Keratinocyte (primary cell): Measurements from ENCODE around the gene STMN3.

Experiments used
- EZH2 ChIP-seq: IDR thresholded peaks from one replicate; pipeline ENCODE4 v1.6.1; 2012; ENCODE audit warnings: inconsistent platforms, mild to moderate bottlenecking, low read length, moderate library complexity
- TF ChIP-seq, protein P1 (sequence below), 3 experiments: IDR thresholded peaks in 1 of 3; conservative IDR thresholded peaks in 1 of 3; optimal IDR thresholded peaks in 1 of 3; 2 replicates in 2 of 3; 3 replicates in 1 of 3; pipeline versions ENCODE3 to v1.5.1; 2011; ENCODE audit warnings: low read length in 3 of 3, mild to moderate bottlenecking in 3 of 3, moderate library complexity in 2 of 3, control low read depth in 1 of 3, inconsistent platforms in 1 of 3; ENCODE audit not compliant: insufficient read depth in 2 of 3; ENCODE audit errors: extremely low read depth in 1 of 3

DNA sequence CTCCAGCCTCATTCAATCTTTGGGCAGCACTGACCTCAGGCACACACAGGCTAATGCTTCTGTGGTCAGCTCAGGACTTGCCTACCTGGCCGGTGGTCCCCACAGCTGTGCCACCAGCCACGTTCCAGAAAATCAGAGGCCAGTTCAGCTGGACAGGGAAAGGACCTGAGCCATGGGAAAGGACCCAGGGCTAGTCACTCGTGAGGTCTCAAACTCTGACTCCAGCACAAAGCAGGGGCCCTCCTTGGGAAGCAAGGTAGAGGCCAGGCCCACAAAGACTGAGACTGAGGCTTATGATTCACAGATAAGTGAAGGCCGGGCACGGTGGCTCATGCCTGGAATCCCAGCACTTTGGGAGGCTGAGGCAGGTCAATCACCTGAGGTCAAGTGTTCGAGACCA is 56.8 kb downstream of the STMN3 start:
- TF ChIP-seq, protein P1, sequence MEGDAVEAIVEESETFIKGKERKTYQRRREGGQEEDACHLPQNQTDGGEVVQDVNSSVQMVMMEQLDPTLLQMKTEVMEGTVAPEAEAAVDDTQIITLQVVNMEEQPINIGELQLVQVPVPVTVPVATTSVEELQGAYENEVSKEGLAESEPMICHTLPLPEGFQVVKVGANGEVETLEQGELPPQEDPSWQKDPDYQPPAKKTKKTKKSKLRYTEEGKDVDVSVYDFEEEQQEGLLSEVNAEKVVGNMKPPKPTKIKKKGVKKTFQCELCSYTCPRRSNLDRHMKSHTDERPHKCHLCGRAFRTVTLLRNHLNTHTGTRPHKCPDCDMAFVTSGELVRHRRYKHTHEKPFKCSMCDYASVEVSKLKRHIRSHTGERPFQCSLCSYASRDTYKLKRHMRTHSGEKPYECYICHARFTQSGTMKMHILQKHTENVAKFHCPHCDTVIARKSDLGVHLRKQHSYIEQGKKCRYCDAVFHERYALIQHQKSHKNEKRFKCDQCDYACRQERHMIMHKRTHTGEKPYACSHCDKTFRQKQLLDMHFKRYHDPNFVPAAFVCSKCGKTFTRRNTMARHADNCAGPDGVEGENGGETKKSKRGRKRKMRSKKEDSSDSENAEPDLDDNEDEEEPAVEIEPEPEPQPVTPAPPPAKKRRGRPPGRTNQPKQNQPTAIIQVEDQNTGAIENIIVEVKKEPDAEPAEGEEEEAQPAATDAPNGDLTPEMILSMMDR (optimal IDR thresholded peaks at IDR 0.05 in 1 of 3, IDR thresholded peaks at IDR 0.05 in 1 of 3, conservative IDR thresholded peaks at IDR 0.05 in 1 of 3; ENCODE audit: extremely low read depth in 1 of 3, insufficient read depth in 2 of 3, low read length in 3 of 3) = no peak
- no peak for TF ChIP-seq EZH2
